K562 (cell line): ENCODE data around the gene TBX1. TPM values are rescaled to one million over a fixed set of nuclear protein-coding genes. Genes with fewer than 3 reads are reported as not detected.

ENCODE experiments used
- CREB3 ChIP-seq: fragments of 450-650 bp; conservative IDR thresholded peaks from 2 replicates; pipeline ENCODE4 v1.6.1; 2016; ENCODE audit warnings: missing genetic modification characterization, low read depth, mild to moderate bottlenecking, missing compliant biosample characterization, moderate library complexity
- ETS1 ChIP-seq: conservative IDR thresholded peaks from 2 replicates; pipeline ENCODE4 v1.6.1; 2011; ENCODE audit warnings: low read depth, mild to moderate bottlenecking, low read length; ENCODE audit not compliant: control insufficient read depth
- ETV6 ChIP-seq, 3 experiments: fragments of 150-350 bp in 1 of 3; sonication (generic) in 1 of 3; formaldehyde crosslinking in 1 of 3; IDR thresholded peaks; 2 replicates each; pipeline versions ENCODE4 v1.6.1 to v1.8.0; 2014 to 2022; ENCODE audit warnings: borderline replicate concordance in 2 of 3, low read depth in 2 of 3, antibody characterized with exemption in 1 of 3, low read length in 1 of 3, mild to moderate bottlenecking in 1 of 3, missing genetic modification reagents in 1 of 3
- UBTF ChIP-seq, 2 experiments: IDR thresholded peaks; 2 replicates each; pipeline ENCODE4 v1.6.1; 2012; ENCODE audit warnings: improper control_type of control experiment in 2 of 2, low read depth in 2 of 2, low read length in 2 of 2, borderline replicate concordance in 1 of 2
- XRCC4 ChIP-seq: IDR thresholded peaks from one replicate; pipeline ENCODE4 v1.6.1; 2011; ENCODE audit not compliant: insufficient read depth, insufficient read length; ENCODE audit errors: extremely low read depth
- ZNF224 ChIP-seq: sonication (generic); formaldehyde crosslinking; IDR thresholded peaks from 2 replicates; pipeline ENCODE4 v1.8.0; 2022; ENCODE audit warnings: mild to moderate bottlenecking, missing genetic modification reagents
- ZNF232 ChIP-seq: sonication (generic); formaldehyde crosslinking; IDR thresholded peaks from 2 replicates; pipeline ENCODE4 v1.8.0; 2022; ENCODE audit warnings: mild to moderate bottlenecking, missing genetic modification reagents
- ZNF444 ChIP-seq: fragments of 250-450 bp; sonication (Bioruptor Pico); IDR thresholded peaks from 2 replicates; pipeline ENCODE4 v1.4.0; 2020; ENCODE audit warnings: mild to moderate bottlenecking, moderate library complexity
- polyA plus RNA-seq, 8 experiments: library from polyadenylated mRNA; depleted of rRNA in 4 of 8; stranded (reverse) in 5 of 8; unstranded in 3 of 8; fragments of >200 nt; fragmentation: Nextera tagmentation in 2 of 8; fragmentation: Illumina TruSeq in 1 of 8; extraction: Ambion mirVana in 2 of 8; extraction: Trizol in 1 of 8; gene quantifications; 2 replicates each; pipeline versions ENCODE4 v1.2.1 to v1.2.3, GENCODE V29; 2011 to 2014; ENCODE audit warnings: inconsistent platforms in 1 of 8, missing spikeins in 1 of 8
- total RNA-seq, 7 experiments: library from RNA; depleted of rRNA in 6 of 7; stranded (reverse); fragments of >200 nt in 6 of 7; fragmentation: Illumina TruSeq in 2 of 7; extraction: Trizol in 2 of 7; gene quantifications; 2 replicates each; pipeline versions ENCODE4 v1.2.1 to v1.2.3, GENCODE V29; 2011 to 2021; ENCODE audit warnings: low replicate concordance in 1 of 7
- TF ChIP-seq, protein P1 (sequence below): IDR thresholded peaks from 2 replicates; pipeline ENCODE4 v1.6.1; 2011; ENCODE audit warnings: borderline replicate concordance, low read depth, mild to moderate bottlenecking, moderate library complexity, low read length; ENCODE audit not compliant: insufficient read depth, poor library complexity, severe bottlenecking
- TF ChIP-seq, protein P2 (sequence below): sonication (generic); formaldehyde crosslinking; IDR thresholded peaks from 2 replicates; pipeline ENCODE4 v1.9.0; 2022; ENCODE audit warnings: mild to moderate bottlenecking, missing genetic modification reagents
- TF ChIP-seq, protein P3 (sequence below): fragments of 450-650 bp; formaldehyde crosslinking; IDR thresholded peaks from 2 replicates; pipeline ENCODE4 v1.4.0; 2022; ENCODE audit warnings: mild to moderate bottlenecking, moderate library complexity
- TF ChIP-seq, protein P4 (sequence below): fragments of 250-450 bp; sonication (Bioruptor Pico); IDR thresholded peaks from 2 replicates; pipeline ENCODE4 v1.4.0; 2020; ENCODE audit warnings: mild to moderate bottlenecking, moderate library complexity, borderline replicate concordance

TBX1 gene
- total and polyA plus RNA-seq, 9 of the 15 experiments (the other 6 are each of a cell fraction or from before 2014, with no cell fraction given) = 0.07 to 35.0 (median 3.9) TPM

DNA sequence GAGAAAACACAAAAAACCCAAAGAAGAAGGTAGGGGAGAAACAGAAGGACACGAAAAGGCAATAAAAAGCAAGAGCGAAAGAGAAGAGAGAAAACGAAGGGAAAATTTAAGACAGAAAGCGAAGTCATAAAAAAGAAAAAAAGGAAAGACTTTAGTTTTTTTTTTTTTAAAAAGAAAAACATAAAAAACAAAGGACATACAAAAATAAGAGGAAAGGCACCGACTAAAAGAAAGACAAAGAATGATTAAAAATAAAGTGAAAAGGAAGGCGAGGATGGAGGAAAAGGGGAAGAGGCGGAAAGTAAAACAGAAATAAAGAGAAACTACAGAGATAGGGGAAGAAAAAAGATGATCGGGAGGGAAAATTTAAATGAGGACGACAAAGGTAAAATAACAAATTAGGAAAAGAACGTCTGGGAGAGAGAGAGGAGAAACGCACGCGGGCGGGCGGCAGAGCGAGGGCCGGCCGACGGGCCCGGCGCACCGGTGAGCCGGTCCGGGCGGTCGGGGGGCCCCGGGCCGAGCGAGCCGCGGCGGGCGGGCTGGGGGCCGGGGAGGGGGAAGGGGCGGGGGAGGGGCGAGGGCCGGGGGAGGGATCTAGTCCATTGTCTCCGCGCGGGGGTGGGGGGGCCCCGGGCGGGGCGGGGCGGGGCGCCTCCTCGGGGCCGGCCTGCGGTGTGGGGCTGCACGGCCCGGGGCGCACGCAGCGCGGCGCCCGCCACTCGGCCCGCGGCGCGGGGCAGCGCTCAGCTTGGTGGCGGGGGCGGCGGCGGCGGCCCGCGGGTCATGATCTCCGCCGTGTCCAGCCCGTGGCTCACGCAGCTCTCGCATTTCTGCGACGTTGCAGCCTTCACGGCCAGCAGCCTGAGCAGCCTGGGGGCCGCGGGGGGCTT lies at the start of gene TBX1 (continued):
- TF ChIP-seq, protein P1, sequence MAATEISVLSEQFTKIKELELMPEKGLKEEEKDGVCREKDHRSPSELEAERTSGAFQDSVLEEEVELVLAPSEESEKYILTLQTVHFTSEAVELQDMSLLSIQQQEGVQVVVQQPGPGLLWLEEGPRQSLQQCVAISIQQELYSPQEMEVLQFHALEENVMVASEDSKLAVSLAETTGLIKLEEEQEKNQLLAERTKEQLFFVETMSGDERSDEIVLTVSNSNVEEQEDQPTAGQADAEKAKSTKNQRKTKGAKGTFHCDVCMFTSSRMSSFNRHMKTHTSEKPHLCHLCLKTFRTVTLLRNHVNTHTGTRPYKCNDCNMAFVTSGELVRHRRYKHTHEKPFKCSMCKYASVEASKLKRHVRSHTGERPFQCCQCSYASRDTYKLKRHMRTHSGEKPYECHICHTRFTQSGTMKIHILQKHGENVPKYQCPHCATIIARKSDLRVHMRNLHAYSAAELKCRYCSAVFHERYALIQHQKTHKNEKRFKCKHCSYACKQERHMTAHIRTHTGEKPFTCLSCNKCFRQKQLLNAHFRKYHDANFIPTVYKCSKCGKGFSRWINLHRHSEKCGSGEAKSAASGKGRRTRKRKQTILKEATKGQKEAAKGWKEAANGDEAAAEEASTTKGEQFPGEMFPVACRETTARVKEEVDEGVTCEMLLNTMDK = no peak
- TF ChIP-seq CREB3 (tag) (no peak), UBTF (IDR thresholded peaks at IDR 0.05; ENCODE audit: borderline replicate concordance in 1 of 2, low read depth in 2 of 2, low read length in 2 of 2) (peak in 1 of 2 experiments; percentile 82; a peak in 3 of 4 replicates), ZNF224 (CRISPR knock-in tag) (no peak), ZNF444 (no peak), XRCC4 (no peak), ZNF232 (no peak), ETV6 (IDR thresholded peaks at IDR 0.05; ENCODE audit: borderline replicate concordance in 1 of 2, low read depth in 2 of 2, low read length in 1 of 2) (no peak), ETV6 (CRISPR knock-in tag; IDR thresholded peaks at IDR 0.05; ENCODE audit: borderline replicate concordance) (no peak), ETS1 (0 out of 2 replicates have a peak, but pooled peaks have one; percentile 13)
- TF ChIP-seq, protein P2, sequence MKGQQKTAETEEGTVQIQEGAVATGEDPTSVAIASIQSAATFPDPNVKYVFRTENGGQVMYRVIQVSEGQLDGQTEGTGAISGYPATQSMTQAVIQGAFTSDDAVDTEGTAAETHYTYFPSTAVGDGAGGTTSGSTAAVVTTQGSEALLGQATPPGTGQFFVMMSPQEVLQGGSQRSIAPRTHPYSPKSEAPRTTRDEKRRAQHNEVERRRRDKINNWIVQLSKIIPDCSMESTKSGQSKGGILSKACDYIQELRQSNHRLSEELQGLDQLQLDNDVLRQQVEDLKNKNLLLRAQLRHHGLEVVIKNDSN (CRISPR knock-in tag) = no peak
- TF ChIP-seq, protein P3, sequence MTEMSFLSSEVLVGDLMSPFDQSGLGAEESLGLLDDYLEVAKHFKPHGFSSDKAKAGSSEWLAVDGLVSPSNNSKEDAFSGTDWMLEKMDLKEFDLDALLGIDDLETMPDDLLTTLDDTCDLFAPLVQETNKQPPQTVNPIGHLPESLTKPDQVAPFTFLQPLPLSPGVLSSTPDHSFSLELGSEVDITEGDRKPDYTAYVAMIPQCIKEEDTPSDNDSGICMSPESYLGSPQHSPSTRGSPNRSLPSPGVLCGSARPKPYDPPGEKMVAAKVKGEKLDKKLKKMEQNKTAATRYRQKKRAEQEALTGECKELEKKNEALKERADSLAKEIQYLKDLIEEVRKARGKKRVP (CRISPR knock-in tag) = no peak
- TF ChIP-seq, protein P4, sequence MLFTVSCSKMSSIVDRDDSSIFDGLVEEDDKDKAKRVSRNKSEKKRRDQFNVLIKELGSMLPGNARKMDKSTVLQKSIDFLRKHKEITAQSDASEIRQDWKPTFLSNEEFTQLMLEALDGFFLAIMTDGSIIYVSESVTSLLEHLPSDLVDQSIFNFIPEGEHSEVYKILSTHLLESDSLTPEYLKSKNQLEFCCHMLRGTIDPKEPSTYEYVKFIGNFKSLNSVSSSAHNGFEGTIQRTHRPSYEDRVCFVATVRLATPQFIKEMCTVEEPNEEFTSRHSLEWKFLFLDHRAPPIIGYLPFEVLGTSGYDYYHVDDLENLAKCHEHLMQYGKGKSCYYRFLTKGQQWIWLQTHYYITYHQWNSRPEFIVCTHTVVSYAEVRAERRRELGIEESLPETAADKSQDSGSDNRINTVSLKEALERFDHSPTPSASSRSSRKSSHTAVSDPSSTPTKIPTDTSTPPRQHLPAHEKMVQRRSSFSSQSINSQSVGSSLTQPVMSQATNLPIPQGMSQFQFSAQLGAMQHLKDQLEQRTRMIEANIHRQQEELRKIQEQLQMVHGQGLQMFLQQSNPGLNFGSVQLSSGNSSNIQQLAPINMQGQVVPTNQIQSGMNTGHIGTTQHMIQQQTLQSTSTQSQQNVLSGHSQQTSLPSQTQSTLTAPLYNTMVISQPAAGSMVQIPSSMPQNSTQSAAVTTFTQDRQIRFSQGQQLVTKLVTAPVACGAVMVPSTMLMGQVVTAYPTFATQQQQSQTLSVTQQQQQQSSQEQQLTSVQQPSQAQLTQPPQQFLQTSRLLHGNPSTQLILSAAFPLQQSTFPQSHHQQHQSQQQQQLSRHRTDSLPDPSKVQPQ = no peak
